HG03064 (cell line): ENCODE results near the gene ERRFI1.

Source experiments
- ATAC-seq: cut with Tn5 transposase; IDR thresholded peaks from one replicate; pipeline ENCODE4 v1.9.1; 2021; ENCODE audit warnings: low read depth; ENCODE audit not compliant: unreplicated experiment

The ERRFI1 gene

DNA sequence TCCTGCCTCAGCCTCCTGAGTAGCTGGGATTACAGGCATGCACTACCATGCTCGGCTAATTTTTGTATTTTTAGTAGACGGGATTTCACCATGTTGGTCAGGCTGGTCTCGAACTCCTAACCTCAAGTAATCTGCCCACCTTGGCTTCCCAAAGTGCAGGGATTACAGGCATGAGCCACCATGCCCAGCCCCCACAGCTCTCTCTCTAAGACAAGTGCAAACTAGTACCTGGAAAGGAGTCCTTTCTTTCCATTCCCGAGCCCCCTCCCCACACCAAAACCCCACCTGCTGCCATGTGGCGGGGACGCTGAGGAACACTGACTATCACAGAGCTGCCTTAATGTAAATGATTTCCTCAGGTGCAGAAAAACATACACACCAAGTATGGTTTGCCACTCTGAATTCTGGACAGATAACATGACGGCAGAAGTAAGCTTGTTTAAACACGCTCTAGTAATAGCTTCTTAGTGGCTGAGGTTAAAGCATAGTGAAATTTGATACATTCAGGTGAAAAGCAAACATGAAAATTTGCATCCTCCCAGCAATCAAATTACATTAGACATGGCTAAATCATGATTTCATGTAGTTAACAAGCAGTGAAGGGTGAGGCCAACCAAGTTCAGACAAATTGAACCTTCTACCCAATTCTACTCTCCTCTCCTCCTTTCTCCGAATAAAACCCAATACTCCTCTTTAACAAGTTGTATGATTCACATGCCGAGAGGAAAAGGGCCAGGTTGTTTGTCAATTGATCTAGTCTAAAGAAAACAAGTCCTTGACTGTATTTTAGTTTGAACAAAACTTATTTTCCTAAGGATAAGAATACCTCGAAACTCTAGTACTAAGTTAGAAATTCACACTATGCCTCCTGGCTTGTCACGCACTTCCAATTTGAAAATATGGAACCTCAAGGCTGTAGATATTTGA, 19.8 kb downstream of the ERRFI1 start:
- ATAC-seq: no peak

GRCh38 chr1:8004803-8005573, 21.1 kb downstream of the ERRFI1 start:
- ATAC-seq: no peak

- ATAC-seq: no peak
These were observed 21.9 kb downstream of the ERRFI1 start for GRCh38 chr1:8004113-8004802.

GRCh38 chr1:8003438-8004112, 22.5 kb downstream of the ERRFI1 start:
- no peak for ATAC-seq

- ATAC-seq: no peak
These were observed 23.2 kb downstream of the ERRFI1 start for GRCh38 chr1:8002921-8003320.

DNA sequence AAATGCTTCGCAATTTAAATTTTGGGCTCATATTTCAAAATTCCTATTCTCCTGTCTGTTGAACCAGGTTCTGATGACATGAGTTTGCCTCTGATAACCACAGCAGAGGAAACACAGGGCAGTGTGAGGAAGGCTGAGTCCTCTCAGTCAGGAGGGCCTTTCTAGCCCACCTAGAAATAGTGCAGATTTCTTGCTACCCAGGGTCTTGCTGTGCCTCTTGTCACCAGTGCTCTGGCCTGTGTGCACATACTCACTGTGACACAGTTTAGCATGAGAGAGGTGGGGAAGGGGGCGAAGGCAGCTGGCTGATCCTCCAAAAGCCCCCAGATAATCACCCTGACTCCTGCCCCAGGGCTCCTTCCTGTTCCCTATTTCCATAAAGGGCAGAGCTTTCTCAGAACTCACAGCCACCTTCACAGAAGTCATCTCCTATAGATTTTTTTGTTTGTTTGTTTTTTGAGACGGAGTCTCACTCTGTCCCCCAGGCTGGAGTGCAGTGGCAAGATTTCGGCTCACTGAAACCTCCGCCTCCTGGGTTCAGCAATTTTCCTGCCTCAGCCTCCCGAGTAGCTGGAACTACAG, 23.7 kb downstream of the ERRFI1 start:
- no peak for ATAC-seq

DNA sequence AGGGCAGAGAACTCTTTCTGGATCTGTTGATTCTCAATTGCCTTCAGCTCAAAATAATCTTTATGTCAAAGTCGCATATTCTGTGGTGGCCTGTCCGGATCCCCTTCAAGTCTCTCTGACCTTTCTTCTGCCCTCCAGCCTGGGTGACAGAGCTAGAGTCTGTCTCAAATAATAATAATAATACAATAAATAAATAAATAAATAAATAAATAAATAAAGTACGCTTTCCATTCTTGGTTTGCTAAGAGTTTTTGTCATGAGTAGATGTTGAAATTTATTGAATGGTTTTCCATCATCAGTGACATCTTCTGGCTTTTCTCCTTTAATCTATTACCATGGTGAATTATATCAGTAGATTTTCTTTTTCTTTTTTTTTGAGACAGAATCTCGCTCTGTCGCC, 30.7 kb downstream of the ERRFI1 start:
- ATAC-seq: no peak

- no peak for ATAC-seq
These were observed 31.3 kb downstream of the ERRFI1 start for GRCh38 chr1:7994827-7995226.

DNA sequence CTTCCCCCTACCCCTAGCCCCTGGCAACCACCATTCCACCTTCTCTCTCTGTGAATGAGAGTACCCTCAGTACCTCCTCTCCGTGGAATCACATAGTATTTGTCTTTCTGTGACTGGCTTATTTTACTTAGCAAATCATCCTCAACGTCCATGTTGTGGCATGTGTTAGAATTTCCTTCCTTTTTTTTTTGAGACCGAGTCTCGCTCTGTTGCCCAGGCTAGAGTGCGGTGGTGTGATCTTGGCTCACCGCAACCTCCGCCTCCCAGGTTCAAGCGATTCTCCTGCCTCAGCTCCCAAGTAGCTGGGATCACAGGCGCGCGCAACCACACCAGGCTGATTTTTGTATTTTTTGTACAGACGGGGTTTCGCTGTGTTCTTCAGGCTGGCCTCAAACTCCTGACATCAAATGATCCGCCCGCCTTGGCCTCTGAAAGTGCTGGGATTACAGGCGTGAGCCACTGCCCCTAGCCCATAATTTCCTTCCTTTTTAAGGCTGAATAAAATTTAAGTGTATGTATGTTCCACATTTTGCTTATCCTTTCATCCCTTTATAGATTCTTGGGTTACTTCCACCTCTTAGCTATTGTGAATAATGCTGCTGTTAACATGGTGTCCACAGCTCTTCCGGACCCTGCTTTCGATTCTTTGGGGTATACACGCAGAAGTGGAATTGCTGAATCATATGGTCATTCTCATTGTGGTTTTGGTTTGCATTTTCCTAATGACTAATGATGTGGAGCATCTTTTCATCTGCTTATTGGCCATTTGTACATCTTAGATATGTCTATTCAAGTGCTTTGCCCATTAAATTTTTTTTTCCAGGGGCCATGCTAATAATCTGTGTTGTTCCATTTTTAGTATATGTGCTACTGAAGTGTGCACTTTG, 32.3 kb downstream of the ERRFI1 start:
- peak; percentile 68 for ATAC-seq

DNA sequence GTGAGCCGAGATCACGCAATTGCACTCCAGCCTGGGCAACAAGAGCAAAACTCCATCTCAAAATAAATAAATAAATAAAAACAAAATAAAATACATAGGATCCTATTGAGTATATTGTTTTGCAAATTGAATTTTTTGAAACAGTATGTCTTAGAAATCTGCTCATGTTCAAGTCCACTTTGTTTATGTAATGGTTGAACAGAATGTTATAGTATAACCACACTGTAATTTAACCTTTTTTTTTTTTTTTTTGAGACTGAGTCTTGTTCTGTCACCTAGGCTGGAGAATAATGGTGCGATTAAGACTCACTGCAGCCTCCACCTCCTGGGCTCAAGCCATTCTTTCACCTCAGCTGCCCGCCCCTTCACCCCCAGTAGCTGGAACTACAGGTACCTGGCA, 33.2 kb downstream of the ERRFI1 start:
- ATAC-seq: no peak

- ATAC-seq: no peak
These were observed 34.3 kb downstream of the ERRFI1 start for GRCh38 chr1:7991504-7992440.

DNA sequence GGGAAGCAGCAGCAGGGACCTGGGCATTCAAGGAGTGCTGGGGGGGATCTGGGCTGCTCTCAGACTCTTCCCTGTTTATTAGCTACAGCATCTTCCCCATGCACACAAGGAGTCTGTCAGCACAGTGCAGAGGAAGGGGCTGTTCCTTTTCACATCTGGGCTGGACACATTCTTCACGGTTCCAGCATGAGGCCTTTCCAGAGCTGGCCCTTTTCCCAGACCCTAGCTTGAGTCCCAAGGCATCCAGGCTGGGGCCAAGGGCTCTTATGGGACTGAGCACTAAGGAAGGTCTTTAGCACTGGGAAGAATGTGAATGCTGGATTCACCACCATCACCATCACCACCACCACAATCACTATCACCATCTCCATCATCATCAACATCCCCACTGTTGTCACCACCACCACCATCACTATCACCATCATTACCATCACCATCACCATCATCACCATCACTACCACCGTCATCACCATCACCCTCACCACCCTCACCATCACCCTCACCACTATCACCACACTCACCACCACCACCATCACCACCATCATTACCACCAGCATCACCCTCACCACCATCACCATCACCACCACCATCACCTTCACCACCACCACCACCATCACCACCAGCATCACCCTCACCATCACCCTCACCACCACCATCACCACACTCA, 36.2 kb downstream of the ERRFI1 start:
- ATAC-seq: no peak

DNA sequence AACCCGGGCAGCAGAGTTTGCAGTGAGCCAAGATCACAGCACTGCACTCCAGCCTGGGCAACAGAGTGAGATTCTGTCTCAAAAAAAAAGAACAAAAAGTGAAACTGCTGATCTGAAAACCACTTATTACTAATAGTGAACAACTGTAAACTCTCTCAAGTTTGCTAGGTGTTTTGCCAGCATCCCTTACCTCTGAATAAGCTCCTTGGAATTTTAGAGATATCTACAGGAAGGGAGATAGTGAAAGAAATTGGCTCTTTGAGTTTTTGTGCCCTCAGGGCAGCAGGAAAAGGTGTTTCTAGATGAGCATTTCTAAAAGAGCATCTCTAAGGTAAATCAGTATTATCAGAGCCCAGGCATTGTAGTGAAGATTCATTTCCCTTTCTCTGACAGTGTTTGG, 37.5 kb downstream of the ERRFI1 start:
- ATAC-seq: no peak

GRCh38 chr1:7987528-7987927, 38.6 kb downstream of the ERRFI1 start:
- no peak for ATAC-seq

DNA sequence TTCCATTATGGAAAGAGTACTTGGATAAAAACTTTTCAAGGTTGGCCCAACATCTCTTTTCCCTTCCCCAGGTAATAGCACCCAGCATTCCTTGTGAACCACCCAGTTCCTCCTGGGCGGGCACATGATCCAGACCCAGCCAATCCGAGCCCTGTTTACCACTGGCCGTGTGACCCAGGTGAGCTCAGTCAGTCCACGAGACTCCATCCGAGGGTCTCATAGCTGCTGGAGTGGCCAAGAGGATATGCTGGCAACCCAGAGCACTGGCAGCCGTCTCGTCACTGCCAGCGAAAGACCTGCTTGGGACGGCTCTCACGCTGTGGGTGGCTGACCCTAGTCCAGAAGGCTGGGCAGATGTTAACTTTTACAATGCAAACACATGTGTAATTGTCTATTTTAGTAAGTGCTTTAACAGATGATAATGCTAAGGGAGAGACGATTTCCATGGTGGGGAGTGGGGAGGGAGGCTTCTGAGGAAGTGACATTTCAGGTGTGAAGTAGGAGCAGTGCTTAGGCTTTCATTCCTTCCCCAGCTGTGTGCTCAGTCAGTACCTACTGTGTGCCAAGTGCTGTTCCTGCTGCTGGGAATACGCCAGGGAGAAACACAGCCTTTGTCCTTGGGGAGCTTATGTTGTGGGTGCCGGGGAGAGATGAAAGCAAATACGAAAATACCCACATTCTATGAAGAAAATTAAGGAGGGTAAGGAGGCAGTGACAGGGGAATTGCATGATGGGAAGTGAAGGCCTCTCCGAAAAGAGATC, 40.1 kb downstream of the ERRFI1 start:
- no peak for ATAC-seq

- ATAC-seq: no peak
These were observed 41.3 kb downstream of the ERRFI1 start for GRCh38 chr1:7984811-7985210.
